Measurements from ENCODE around the gene CCDC150. TPM values are rescaled to one million over a fixed set of nuclear protein-coding genes. Genes with fewer than 3 reads are reported as not detected.

CCDC150 gene
- total RNA-seq = 4.5 and 5.0 TPM in 2 replicates

DNA sequence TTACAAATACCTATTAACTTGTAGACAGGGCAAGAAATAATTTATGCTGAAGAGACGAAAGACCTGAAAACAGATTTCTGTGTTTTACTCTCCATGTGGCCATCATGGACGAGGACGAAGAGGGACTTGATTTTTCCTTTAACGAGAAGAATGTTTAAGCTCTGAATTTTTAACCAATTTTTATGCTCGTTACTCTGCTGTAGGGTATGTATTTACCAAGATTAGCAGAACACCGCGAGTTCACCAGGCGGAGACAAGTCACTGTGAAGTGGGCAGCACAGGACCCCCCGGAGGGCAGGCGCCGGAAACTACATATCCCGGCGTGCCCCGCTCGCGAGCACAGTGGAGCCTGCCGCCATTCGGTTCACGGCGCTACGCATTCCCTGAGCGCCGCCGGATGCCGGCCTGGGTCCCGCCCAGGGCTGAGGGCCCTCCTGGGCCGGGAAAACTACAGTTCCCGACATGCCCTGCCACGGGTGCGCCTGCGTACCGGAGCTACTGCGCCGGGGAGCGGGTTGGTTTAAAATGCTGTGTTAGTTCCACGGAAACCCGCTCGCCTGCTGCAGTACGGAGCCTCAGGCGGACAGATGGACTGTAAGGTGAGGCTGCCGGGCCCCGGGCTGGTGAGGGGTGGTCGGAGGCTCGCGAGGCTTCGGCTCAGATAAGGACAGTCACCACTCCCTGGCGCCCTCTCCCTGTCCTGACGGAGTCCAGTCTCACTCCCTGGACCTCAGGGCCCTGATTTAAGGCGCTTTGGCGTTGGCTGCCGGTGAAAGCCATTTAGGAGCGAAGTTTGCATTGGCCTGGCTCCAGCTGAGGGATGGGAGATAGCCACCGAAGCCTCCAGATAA is at the start of gene CCDC150:
CCDC150 (plus strand) TSS at position 536 of the 851 bp plus-strand sequence; CDS start at position 588, 52 bp downstream.

DNA sequence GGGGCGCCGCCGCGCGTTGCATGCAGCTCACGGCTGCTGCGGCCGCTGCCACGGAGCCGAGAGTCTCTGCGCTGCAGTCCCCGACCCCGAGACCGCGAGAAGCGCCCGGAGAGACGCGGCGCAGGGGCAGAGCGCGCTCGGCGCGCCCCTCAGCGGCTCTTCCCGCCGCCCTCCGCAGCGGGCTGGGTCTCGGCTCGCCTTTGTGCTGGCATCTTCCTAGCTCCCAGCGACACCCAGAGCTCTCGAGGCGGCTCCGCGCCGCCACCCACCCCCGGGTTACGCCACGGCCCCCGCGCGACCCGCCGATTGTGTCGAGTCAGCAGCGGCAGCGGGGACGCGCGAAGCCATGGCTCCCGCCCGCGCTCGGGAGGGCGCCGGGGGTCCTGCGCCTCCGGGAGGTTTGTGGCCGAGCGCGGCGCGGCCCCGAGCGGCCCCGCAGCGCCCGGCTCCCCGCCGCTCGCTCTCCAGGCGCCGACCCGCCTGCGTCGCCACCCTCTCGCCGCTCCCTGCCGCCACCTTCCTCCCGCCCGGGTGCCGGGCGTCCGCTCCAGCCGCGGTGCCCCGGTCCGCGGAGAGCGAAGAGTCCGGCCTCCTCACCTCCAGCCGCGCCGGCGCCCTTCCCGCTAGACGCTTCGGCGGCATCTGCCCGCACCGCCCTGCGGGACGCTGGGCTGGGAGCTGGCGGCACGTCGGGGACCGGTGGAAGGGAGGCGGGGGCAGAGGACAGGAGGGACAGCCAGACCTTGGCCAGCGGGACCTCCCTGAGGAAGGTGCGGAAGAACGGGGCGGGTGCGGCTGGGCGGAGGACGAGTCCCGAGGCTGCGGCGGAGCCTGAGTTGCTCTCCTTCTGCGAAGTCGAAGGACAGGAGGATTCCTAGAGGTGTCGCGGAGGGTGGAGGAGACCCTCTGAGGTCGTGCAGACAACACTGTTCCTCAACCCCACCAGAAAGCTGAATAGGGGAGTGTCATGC is 46.3 kb upstream of the CCDC150 start, which contains the start of gene HECW2:
HECW2 (minus strand) TSS at position 644 of the 971 bp plus-strand sequence.

Small RNA genes lying within 50 kb of the gene (small RNA-seq; reads per million reads assigned to genes)
- gene RF00424 = not detected

Other genes with a start within 250 kb of the CCDC150 start
- gene HECW2, start 46.2 kb upstream of the CCDC150 start, total RNA-seq = 19.3 and 32.6 TPM in 2 replicates
- gene GTF3C3, start 160.0 kb downstream of the CCDC150 start, total RNA-seq = 34.6 and 36.5 TPM in 2 replicates
- under 0.01 and 0.12 TPM in 2 replicates for gene C2orf66, start 169.6 kb downstream of the CCDC150 start, total RNA-seq